ENCODE results near the gene DTD1.

The DTD1 gene

GRCh38 chr20:18645851-18646250 lies 58.0 kb downstream of the DTD1 start:
- Histone ChIP-seq H3K27ac (replicated peaks; ENCODE audit: low read length) (no peak overlapping the region), H3K9ac (ENCODE audit: low read depth, low read length, poor library complexity) (no peak overlapping the region), H3K4me3 (ENCODE audit: low read length in 2 of 2) (no peak overlapping the region), H2AFZ (ENCODE audit: low read length) (no peak overlapping the region), H2BK120ac (ENCODE audit: low read depth, low read length) (no peak overlapping the region), H3K14ac (ENCODE audit: low read length) (no peak overlapping the region), H2AK5ac (ENCODE audit: low read depth, low read length) (no peak overlapping the region), H3K4me2 (ENCODE audit: insufficient read depth, low read length, poor library complexity, severe bottlenecking) (no peak overlapping the region), H3K4ac (ENCODE audit: low read length) (no peak overlapping the region), H3K9me3 (replicated peaks in 1 of 2; ENCODE audit: control insufficient read depth in 2 of 2, insufficient read depth in 1 of 2, low read depth in 1 of 2, low read length in 2 of 2) (no peaks in the 10 kb centered on the region), H2BK5ac (ENCODE audit: low read length) (no peak overlapping the region), H3K79me1 (ENCODE audit: low read depth, low read length) (peaks cover 2% of the 10 kb centered on the region), H2BK12ac (ENCODE audit: low read length) (no peak overlapping the region), H3K23ac (ENCODE audit: low read depth, low read length, poor library complexity) (no peak overlapping the region), H4K91ac (ENCODE audit: low read depth, low read length, poor library complexity) (no peak overlapping the region), H3K4me1 (ENCODE audit: control insufficient read depth in 2 of 2, insufficient read depth in 1 of 2, low read depth in 1 of 2, low read length in 2 of 2) (peaks cover 0 to 11% of the 10 kb centered on the region in 2 donors), H3K27me3 (ENCODE audit: control insufficient read depth in 3 of 3, insufficient read depth in 3 of 3, low read depth in 1 of 3, low read length in 3 of 3) (no peaks in the 10 kb centered on the region), H4K8ac (ENCODE audit: low read depth, low read length) (no peak overlapping the region), H3K36me3 (replicated peaks in 1 of 2; ENCODE audit: control insufficient read depth in 2 of 2, insufficient read depth in 2 of 2, low read length in 2 of 2) (no peaks in the 10 kb centered on the region), H2BK15ac (ENCODE audit: low read length) (no peak overlapping the region), H3K18ac (ENCODE audit: low read length) (no peak overlapping the region)
- no peak for DNase-seq (ENCODE audit: low spot score)
- WGBS, 2 donors (ENCODE audit: extremely low coverage in 2 of 2, insufficient read length in 2 of 2, insufficient replicate concordance in 1 of 2) = no CpG with 5 or more reads among the region's 6 CpGs

- H3K9ac ChIP-seq (ENCODE audit: low read depth, low read length, poor library complexity) = no peak overlapping the region
- H3K36me3 ChIP-seq (replicated peaks in 1 of 2; ENCODE audit: control insufficient read depth in 2 of 2, insufficient read depth in 2 of 2, low read length in 2 of 2) = no peaks in the 10 kb centered on the region
- H3K4ac ChIP-seq (ENCODE audit: low read length) = no peak overlapping the region
- H3K14ac ChIP-seq (ENCODE audit: low read length) = no peak overlapping the region
- H2BK15ac ChIP-seq (ENCODE audit: low read length) = no peak overlapping the region
- H3K9me3 ChIP-seq (replicated peaks in 1 of 2; ENCODE audit: control insufficient read depth in 2 of 2, insufficient read depth in 1 of 2, low read depth in 1 of 2, low read length in 2 of 2) = no peaks in the 10 kb centered on the region
- H4K8ac ChIP-seq (ENCODE audit: low read depth, low read length) = no peak overlapping the region
- no peak overlapping the region for H3K4me3 ChIP-seq (ENCODE audit: low read length in 2 of 2)
- peaks cover 0 to 11% of the 10 kb centered on the region in 2 donors for H3K4me1 ChIP-seq (ENCODE audit: control insufficient read depth in 2 of 2, insufficient read depth in 1 of 2, low read depth in 1 of 2, low read length in 2 of 2)
- H3K79me1 ChIP-seq (ENCODE audit: low read depth, low read length) = peaks cover 2% of the 10 kb centered on the region
- H2AFZ ChIP-seq (ENCODE audit: low read length) = no peak overlapping the region
- H3K4me2 ChIP-seq (ENCODE audit: insufficient read depth, low read length, poor library complexity, severe bottlenecking) = no peak overlapping the region
- H2AK5ac ChIP-seq (ENCODE audit: low read depth, low read length) = no peak overlapping the region
- H3K27me3 ChIP-seq (ENCODE audit: control insufficient read depth in 3 of 3, insufficient read depth in 3 of 3, low read depth in 1 of 3, low read length in 3 of 3) = no peaks in the 10 kb centered on the region
- H2BK120ac ChIP-seq (ENCODE audit: low read depth, low read length) = no peak overlapping the region
- H3K18ac ChIP-seq (ENCODE audit: low read length) = no peak overlapping the region
- H4K91ac ChIP-seq (ENCODE audit: low read depth, low read length, poor library complexity) = no peak overlapping the region
- no peak overlapping the region for H2BK5ac ChIP-seq (ENCODE audit: low read length)
- no peak overlapping the region for H3K23ac ChIP-seq (ENCODE audit: low read depth, low read length, poor library complexity)
- H3K27ac ChIP-seq (replicated peaks; ENCODE audit: low read length) = no peak overlapping the region
- no peak overlapping the region for H2BK12ac ChIP-seq (ENCODE audit: low read length)
- no peak for DNase-seq (ENCODE audit: low spot score)
- no CpG with 5 or more reads among the region's 2 CpGs for WGBS, 2 donors (ENCODE audit: extremely low coverage in 2 of 2, insufficient read length in 2 of 2, insufficient replicate concordance in 1 of 2)
Measured at GRCh38 chr20:18647777-18648176, 59.9 kb downstream of the DTD1 start.

GRCh38 chr20:18650224-18650623 lies 62.4 kb downstream of the DTD1 start:
- no CpG with 5 or more reads among the region's 5 CpGs for WGBS, 2 donors (ENCODE audit: extremely low coverage in 2 of 2, insufficient read length in 2 of 2, insufficient replicate concordance in 1 of 2)
- H3K27me3 ChIP-seq (ENCODE audit: control insufficient read depth in 3 of 3, insufficient read depth in 3 of 3, low read depth in 1 of 3, low read length in 3 of 3) = no peaks in the 10 kb centered on the region

DNA sequence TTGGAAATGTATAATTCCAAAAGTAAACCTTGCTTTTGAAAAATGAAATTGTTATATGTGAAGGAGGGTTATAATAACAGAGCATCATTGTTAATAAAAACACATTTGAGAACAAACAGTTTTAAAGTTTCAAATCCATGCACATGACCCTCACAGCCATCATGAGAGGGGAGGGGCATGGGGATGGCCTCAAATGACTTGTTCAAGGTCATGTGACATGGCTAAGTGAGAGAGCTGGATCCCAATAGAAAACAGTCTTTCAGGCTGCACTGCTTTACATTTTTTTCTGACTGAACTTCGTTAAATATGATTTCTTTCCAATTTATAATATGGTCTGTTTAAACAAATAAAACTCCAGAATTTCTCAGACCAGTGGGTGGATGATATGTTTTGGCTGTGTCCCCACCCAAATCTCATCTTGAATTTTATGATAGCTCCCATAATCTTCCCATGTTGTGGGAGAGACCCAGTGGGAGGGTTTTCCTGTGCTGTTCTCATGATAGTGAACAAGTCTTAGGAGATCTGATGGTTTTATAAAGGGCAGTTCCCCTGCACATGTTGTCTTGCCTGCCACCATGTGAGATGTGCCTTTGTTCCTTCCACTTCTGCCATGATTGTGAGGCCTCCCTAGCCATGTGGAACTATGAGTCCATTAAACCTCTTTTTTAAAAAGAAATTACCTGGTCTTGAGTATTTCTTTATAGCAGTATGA lies 66.0 kb downstream of the DTD1 start:
- no peak overlapping the region for H2BK120ac ChIP-seq (ENCODE audit: low read depth, low read length)
- no peak for DNase-seq (ENCODE audit: low spot score)
- H3K27ac ChIP-seq (replicated peaks; ENCODE audit: low read length) = no peak overlapping the region
- H2AFZ ChIP-seq (ENCODE audit: low read length) = no peak overlapping the region
- no peak overlapping the region for H3K9ac ChIP-seq (ENCODE audit: low read depth, low read length, poor library complexity)
- no CpG with 5 or more reads among the region's 1 CpG for WGBS, 2 donors (ENCODE audit: extremely low coverage in 2 of 2, insufficient read length in 2 of 2, insufficient replicate concordance in 1 of 2)
- no peaks in the 10 kb centered on the region for H3K4me1 ChIP-seq (ENCODE audit: control insufficient read depth in 2 of 2, insufficient read depth in 1 of 2, low read depth in 1 of 2, low read length in 2 of 2)
- H3K27me3 ChIP-seq (ENCODE audit: control insufficient read depth in 3 of 3, insufficient read depth in 3 of 3, low read depth in 1 of 3, low read length in 3 of 3) = peaks cover 0 to 2% (median 0%) of the 10 kb centered on the region in 3 experiments
- no peak overlapping the region for H3K14ac ChIP-seq (ENCODE audit: low read length)
- H2BK12ac ChIP-seq (ENCODE audit: low read length) = no peak overlapping the region
- no peak overlapping the region for H2BK15ac ChIP-seq (ENCODE audit: low read length)
- no peaks in the 10 kb centered on the region for H3K79me1 ChIP-seq (ENCODE audit: low read depth, low read length)
- no peak overlapping the region for H2AK5ac ChIP-seq (ENCODE audit: low read depth, low read length)
- no peak overlapping the region for H3K18ac ChIP-seq (ENCODE audit: low read length)
- no peaks in the 10 kb centered on the region for H3K9me3 ChIP-seq (replicated peaks in 1 of 2; ENCODE audit: control insufficient read depth in 2 of 2, insufficient read depth in 1 of 2, low read depth in 1 of 2, low read length in 2 of 2)
- no peak overlapping the region for H3K23ac ChIP-seq (ENCODE audit: low read depth, low read length, poor library complexity)
- H4K8ac ChIP-seq (ENCODE audit: low read depth, low read length) = no peak overlapping the region
- H2BK5ac ChIP-seq (ENCODE audit: low read length) = no peak overlapping the region
- H4K91ac ChIP-seq (ENCODE audit: low read depth, low read length, poor library complexity) = no peak overlapping the region
- no peak overlapping the region for H3K4ac ChIP-seq (ENCODE audit: low read length)
- no peak overlapping the region for H3K4me2 ChIP-seq (ENCODE audit: insufficient read depth, low read length, poor library complexity, severe bottlenecking)
- no peak overlapping the region for H3K4me3 ChIP-seq (ENCODE audit: low read length in 2 of 2)
- H3K36me3 ChIP-seq (replicated peaks in 1 of 2; ENCODE audit: control insufficient read depth in 2 of 2, insufficient read depth in 2 of 2, low read length in 2 of 2) = peaks cover 0 to 3% of the 10 kb centered on the region in 2 donors

More at GRCh38 chr20:18650224-18650623, 62.4 kb downstream of the DTD1 start:
- Histone ChIP-seq H3K4me1 (ENCODE audit: control insufficient read depth in 2 of 2, insufficient read depth in 1 of 2, low read depth in 1 of 2, low read length in 2 of 2) (peaks cover 0 to 10% of the 10 kb centered on the region in 2 donors), H2BK5ac (ENCODE audit: low read length) (no peak overlapping the region), H4K91ac (ENCODE audit: low read depth, low read length, poor library complexity) (no peak overlapping the region), H3K9ac (ENCODE audit: low read depth, low read length, poor library complexity) (no peak overlapping the region), H3K79me1 (ENCODE audit: low read depth, low read length) (peaks cover 2% of the 10 kb centered on the region), H3K36me3 (replicated peaks in 1 of 2; ENCODE audit: control insufficient read depth in 2 of 2, insufficient read depth in 2 of 2, low read length in 2 of 2) (no peaks in the 10 kb centered on the region), H3K27ac (replicated peaks; ENCODE audit: low read length) (no peak overlapping the region), H2BK120ac (ENCODE audit: low read depth, low read length) (no peak overlapping the region), H2AFZ (ENCODE audit: low read length) (no peak overlapping the region), H3K18ac (ENCODE audit: low read length) (no peak overlapping the region), H2BK15ac (ENCODE audit: low read length) (no peak overlapping the region), H3K23ac (ENCODE audit: low read depth, low read length, poor library complexity) (no peak overlapping the region), H3K4me2 (ENCODE audit: insufficient read depth, low read length, poor library complexity, severe bottlenecking) (no peak overlapping the region), H3K9me3 (replicated peaks in 1 of 2; ENCODE audit: control insufficient read depth in 2 of 2, insufficient read depth in 1 of 2, low read depth in 1 of 2, low read length in 2 of 2) (no peaks in the 10 kb centered on the region), H3K4ac (ENCODE audit: low read length) (no peak overlapping the region), H3K4me3 (ENCODE audit: low read length in 2 of 2) (no peak overlapping the region), H4K8ac (ENCODE audit: low read depth, low read length) (no peak overlapping the region), H2BK12ac (ENCODE audit: low read length) (no peak overlapping the region), H2AK5ac (ENCODE audit: low read depth, low read length) (no peak overlapping the region), H3K14ac (ENCODE audit: low read length) (no peak overlapping the region)
- DNase-seq (ENCODE audit: low spot score) = no peak

All from neuronal stem cell (in vitro differentiated cells).